GM12874 (cell line): ENCODE measurements around the gene TMEM123.

ENCODE experiments used
- CTCF ChIP-seq: IDR thresholded peaks from 2 replicates; pipeline ENCODE4 v1.5.1; 2011; ENCODE audit warnings: low read depth, mild to moderate bottlenecking, control low read depth, low read length, moderate library complexity; ENCODE audit not compliant: insufficient read depth

The TMEM123 gene

GRCh38 chr11:102396708-102397563 lies 55.6 kb downstream of the TMEM123 start:
- no peak for TF ChIP-seq CTCF

- no peak for TF ChIP-seq CTCF
These were observed 56.7 kb downstream of the TMEM123 start for GRCh38 chr11:102395720-102396393.

GRCh38 chr11:102393272-102393730 lies 59.3 kb downstream of the TMEM123 start:
- no peak for TF ChIP-seq CTCF

- TF ChIP-seq CTCF, result no peak
These were observed 60.9 kb downstream of the TMEM123 start for GRCh38 chr11:102391549-102392237.

GRCh38 chr11:102390667-102391465 lies 61.7 kb downstream of the TMEM123 start:
- TF ChIP-seq CTCF, result peak; percentile 95

- no peak for TF ChIP-seq CTCF
These were observed 63.3 kb downstream of the TMEM123 start for GRCh38 chr11:102389253-102389652.
